ENCODE measurements around the gene UNC119B. TPM values are rescaled to one million over a fixed set of nuclear protein-coding genes. Genes with fewer than 3 reads are reported as not detected.

The UNC119B gene
- total and polyA plus RNA-seq, 5 donors = 7.0 to 17.8 (median 16.2) TPM

- Histone ChIP-seq H3K4me3 (ENCODE audit: low read length) (no peak overlapping the region), H3K4me1 (ENCODE audit: control insufficient read depth, insufficient read depth, low read length) (no peaks in the 10 kb centered on the region), H3K27me3 (ENCODE audit: control insufficient read depth, insufficient read depth) (no peaks in the 10 kb centered on the region), H3K9me3 (ENCODE audit: control insufficient read depth, low read length) (no peaks in the 10 kb centered on the region), H3K27ac (ENCODE audit: low read length) (no peak overlapping the region)
- ATAC-seq (no peak), DNase-seq (no peak)
- intact Hi-C loops (cut with DNase I) = loop anchor here in 1 of 4 donors (10.0 kb wide), 1 partner anchor 235 kb away; the partner anchor contains the start of gene HNF1A
- WGBS = 85% methylated on average over 16 of the region's 16 CpGs
Measured at GRCh38 chr12:120739821-120740613, 29.8 kb downstream of the UNC119B start.

GRCh38 chr12:120740871-120741270 is 30.6 kb downstream of the UNC119B start:
- Histone ChIP-seq H3K4me3 (ENCODE audit: low read length) (no peak overlapping the region), H3K4me1 (ENCODE audit: control insufficient read depth, insufficient read depth, low read length) (no peaks in the 10 kb centered on the region), H3K27ac (ENCODE audit: low read length) (no peak overlapping the region), H3K9me3 (ENCODE audit: control insufficient read depth, low read length) (no peaks in the 10 kb centered on the region), H3K27me3 (ENCODE audit: control insufficient read depth, insufficient read depth) (no peaks in the 10 kb centered on the region)
- intact Hi-C loops (cut with DNase I) = no loop called here
- DNase-seq (no peak), ATAC-seq (no peak)
- 92% methylated on average over 15 of the region's 15 CpGs for WGBS

GRCh38 chr12:120741476-120742421 is 31.5 kb downstream of the UNC119B start:
- intact Hi-C loops (cut with DNase I) = no loop called here
- no peaks in the 10 kb centered on the region for H3K9me3 ChIP-seq (ENCODE audit: control insufficient read depth, low read length)
- 79% methylated on average over 33 of the region's 33 CpGs for WGBS
- H3K4me1 ChIP-seq (ENCODE audit: control insufficient read depth, insufficient read depth, low read length) = no peaks in the 10 kb centered on the region
- DNase-seq (no peak), ATAC-seq (no peak)
- H3K4me3 ChIP-seq (ENCODE audit: low read length) = no peak overlapping the region
- H3K27ac ChIP-seq (ENCODE audit: low read length) = no peak overlapping the region
- no peaks in the 10 kb centered on the region for H3K27me3 ChIP-seq (ENCODE audit: control insufficient read depth, insufficient read depth)

GRCh38 chr12:120744922-120745493 is 34.8 kb downstream of the UNC119B start:
- intact Hi-C loops (cut with DNase I) = no loop called here
- Histone ChIP-seq H3K4me1 (ENCODE audit: control insufficient read depth, insufficient read depth, low read length) (no peaks in the 10 kb centered on the region), H3K9me3 (ENCODE audit: control insufficient read depth, low read length) (no peaks in the 10 kb centered on the region), H3K27me3 (ENCODE audit: control insufficient read depth, insufficient read depth) (no peaks in the 10 kb centered on the region), H3K27ac (ENCODE audit: low read length) (no peak overlapping the region), H3K4me3 (ENCODE audit: low read length) (no peak overlapping the region)
- DNase-seq = no peak
- ATAC-seq = no peak
- 91% methylated on average over 15 of the region's 15 CpGs for WGBS

GRCh38 chr12:120748242-120748641 is 38.0 kb downstream of the UNC119B start:
- intact Hi-C loops (cut with DNase I) = no loop called here
- no peak for DNase-seq
- H3K9me3 ChIP-seq (ENCODE audit: control insufficient read depth, low read length) = no peaks in the 10 kb centered on the region
- H3K4me1 ChIP-seq (ENCODE audit: control insufficient read depth, insufficient read depth, low read length) = no peaks in the 10 kb centered on the region
- H3K4me3 ChIP-seq (ENCODE audit: low read length) = no peak overlapping the region
- no peaks in the 10 kb centered on the region for H3K27me3 ChIP-seq (ENCODE audit: control insufficient read depth, insufficient read depth)
- H3K27ac ChIP-seq (ENCODE audit: low read length) = no peak overlapping the region
- 86% methylated on average over 7 of the region's 7 CpGs for WGBS
- ATAC-seq = peak in 1 of 2 donors; percentile 29

GRCh38 chr12:120749256-120749655 is 39.0 kb downstream of the UNC119B start:
- H3K27me3 ChIP-seq (ENCODE audit: control insufficient read depth, insufficient read depth) = no peaks in the 10 kb centered on the region
- H3K4me3 ChIP-seq (ENCODE audit: low read length) = no peak overlapping the region
- no peaks in the 10 kb centered on the region for H3K9me3 ChIP-seq (ENCODE audit: control insufficient read depth, low read length)
- no peak for DNase-seq
- peak in 1 of 2 donors; percentile 29 for ATAC-seq
- H3K27ac ChIP-seq (ENCODE audit: low read length) = no peak overlapping the region
- intact Hi-C loops (cut with DNase I) = no loop called here
- WGBS = 71% methylated on average over 5 of the region's 5 CpGs
- no peaks in the 10 kb centered on the region for H3K4me1 ChIP-seq (ENCODE audit: control insufficient read depth, insufficient read depth, low read length)

GRCh38 chr12:120750806-120751205 is 40.5 kb downstream of the UNC119B start:
- no peak for ATAC-seq

GRCh38 chr12:120751389-120751788 is 41.1 kb downstream of the UNC119B start:
- ATAC-seq = no peak
- Histone ChIP-seq H3K4me1 (ENCODE audit: control insufficient read depth, insufficient read depth, low read length) (no peaks in the 10 kb centered on the region), H3K4me3 (ENCODE audit: low read length) (no peak overlapping the region), H3K27ac (ENCODE audit: low read length) (no peak overlapping the region), H3K27me3 (ENCODE audit: control insufficient read depth, insufficient read depth) (no peaks in the 10 kb centered on the region), H3K9me3 (ENCODE audit: control insufficient read depth, low read length) (no peaks in the 10 kb centered on the region)
- DNase-seq = no peak
- WGBS = 97% methylated on average over 9 of the region's 9 CpGs
- intact Hi-C loops (cut with DNase I) = no loop called here

More at GRCh38 chr12:120750806-120751205, 40.5 kb downstream of the UNC119B start:
- DNase-seq = no peak
- H3K4me1 ChIP-seq (ENCODE audit: control insufficient read depth, insufficient read depth, low read length) = no peaks in the 10 kb centered on the region
- no peaks in the 10 kb centered on the region for H3K9me3 ChIP-seq (ENCODE audit: control insufficient read depth, low read length)
- no peaks in the 10 kb centered on the region for H3K27me3 ChIP-seq (ENCODE audit: control insufficient read depth, insufficient read depth)
- intact Hi-C loops (cut with DNase I) = no loop called here
- no peak overlapping the region for H3K27ac ChIP-seq (ENCODE audit: low read length)
- WGBS = 97% methylated on average over 5 of the region's 5 CpGs
- H3K4me3 ChIP-seq (ENCODE audit: low read length) = no peak overlapping the region

- no peak overlapping the region for H3K27ac ChIP-seq (ENCODE audit: low read length)
- intact Hi-C loops (cut with DNase I) = no loop called here
Measured at GRCh38 chr12:120754792-120755191, 44.5 kb downstream of the UNC119B start.

GRCh38 chr12:120755269-120755668 is 45.0 kb downstream of the UNC119B start:
- DNase-seq (no peak), ATAC-seq (no peak)
- no peak overlapping the region for H3K27ac ChIP-seq (ENCODE audit: low read length)
- no peaks in the 10 kb centered on the region for H3K9me3 ChIP-seq (ENCODE audit: control insufficient read depth, low read length)
- no peaks in the 10 kb centered on the region for H3K4me1 ChIP-seq (ENCODE audit: control insufficient read depth, insufficient read depth, low read length)
- H3K27me3 ChIP-seq (ENCODE audit: control insufficient read depth, insufficient read depth) = no peaks in the 10 kb centered on the region
- no peak overlapping the region for H3K4me3 ChIP-seq (ENCODE audit: low read length)
- intact Hi-C loops (cut with DNase I) = no loop called here

More at GRCh38 chr12:120754792-120755191, 44.5 kb downstream of the UNC119B start:
- no peaks in the 10 kb centered on the region for H3K4me1 ChIP-seq (ENCODE audit: control insufficient read depth, insufficient read depth, low read length)
- no peak overlapping the region for H3K4me3 ChIP-seq (ENCODE audit: low read length)
- DNase-seq = no peak
- no peaks in the 10 kb centered on the region for H3K27me3 ChIP-seq (ENCODE audit: control insufficient read depth, insufficient read depth)
- no peak for ATAC-seq
- no peaks in the 10 kb centered on the region for H3K9me3 ChIP-seq (ENCODE audit: control insufficient read depth, low read length)

Measured in right cardiac atrium (tissue), 5 donors.